ENCODE results near the gene RBKS.

DNA sequence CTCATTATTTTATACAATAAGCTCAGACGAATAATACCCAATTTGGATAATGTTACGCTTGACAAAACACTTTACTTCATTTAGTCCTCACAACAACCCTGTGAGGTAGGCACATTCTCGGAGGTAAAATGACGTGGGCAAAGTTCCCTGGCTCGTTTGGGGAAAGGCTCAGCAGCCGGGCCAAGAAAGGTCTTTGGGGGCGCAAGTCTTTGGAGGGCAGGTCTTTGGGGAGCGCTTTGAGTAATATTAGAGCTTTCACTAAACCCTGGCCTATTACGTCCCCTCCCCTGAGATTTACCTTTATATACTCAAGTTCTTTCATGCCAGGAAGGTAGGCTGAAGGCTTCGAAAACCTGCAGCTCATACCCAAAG is 427 bp downstream of the RBKS start:
- TF ChIP-seq EZH2 (IDR thresholded peaks at IDR 0.05; ENCODE audit: low read length, missing control alignments), result no peak
- no peak for TF ChIP-seq CTCF (conservative IDR thresholded peaks at IDR 0.05 in 1 of 2, IDR thresholded peaks at IDR 0.05 in 1 of 2; ENCODE audit: low read depth in 1 of 2, low read length in 2 of 2)
